ENCODE results near the gene DPM3.

The DPM3 gene

GRCh38 chr1:155174324-155175280, 34.3 kb upstream of the DPM3 start:
- H2AFZ ChIP-seq (ENCODE audit: low read length) = peak overlapping the region; percentile 83; the same call in 1 of the 2 replicates
- peaks cover 21% of the 10 kb centered on the region for H3K4me1 ChIP-seq (ENCODE audit: low read length)
- peak overlapping the region; percentile 82 for H3K4me2 ChIP-seq (ENCODE audit: low read depth, low read length)
- TF ChIP-seq EZH2 (optimal IDR thresholded peaks at IDR 0.05; ENCODE audit: low read depth, low read length) (no peak), CTCF (IDR thresholded peaks at IDR 0.05; ENCODE audit: low read length) (no peak), EZH2phosphoT487 (IDR thresholded peaks at IDR 0.05; ENCODE audit: low read length) (no peak)
- no peak overlapping the region for H3K27ac ChIP-seq (ENCODE audit: low read length)
- H3K79me2 ChIP-seq (ENCODE audit: low read length) = peaks cover 18% of the 10 kb centered on the region
- peak overlapping the region; percentile 3; the same call in 1 of the 2 replicates for H3K9ac ChIP-seq (ENCODE audit: low read length)
- DNase-seq = no peak
- H3K4me3 ChIP-seq (ENCODE audit: low read length) = peak overlapping the region; percentile 78
- no peaks in the 10 kb centered on the region for H3F3A ChIP-seq (ENCODE audit: insufficient read depth, low read length)
- no peaks in the 10 kb centered on the region for H4K20me1 ChIP-seq (ENCODE audit: insufficient read depth, low read length)
- H3K9me3 ChIP-seq (replicated peaks; ENCODE audit: insufficient read depth, low read length) = no peaks in the 10 kb centered on the region
- peaks cover 45% of the 10 kb centered on the region for H3K27me3 ChIP-seq (replicated peaks; ENCODE audit: insufficient read depth, low read length)
- H3K36me3 ChIP-seq (replicated peaks; ENCODE audit: insufficient read depth, low read length) = no peaks in the 10 kb centered on the region
- H3K9me2 ChIP-seq (replicated peaks; ENCODE audit: insufficient read depth, low read length) = no peaks in the 10 kb centered on the region

GRCh38 chr1:155173478-155174323, 33.4 kb upstream of the DPM3 start, which contains the start of gene TRIM46:
Gene TRIM46 (plus strand): TSS chr1:155173849. CDS start chr1:155173967, 118 bp downstream.
- H3K4me1 ChIP-seq (ENCODE audit: low read length) = peaks cover 21% of the 10 kb centered on the region
- peak within 1 kb of the TSS; percentile 83 for H2AFZ ChIP-seq (ENCODE audit: low read length)
- peak within 1 kb of the TSS; percentile 82 for H3K4me2 ChIP-seq (ENCODE audit: low read depth, low read length)
- H3K79me2 ChIP-seq (ENCODE audit: low read length) = peaks cover 18% of the 10 kb centered on the region
- peak within 1 kb of the TSS; percentile 30; the same call in 1 of the 2 replicates for H3K27ac ChIP-seq (ENCODE audit: low read length)
- H3K27me3 ChIP-seq (replicated peaks; ENCODE audit: insufficient read depth, low read length) = peaks cover 36% of the 10 kb centered on the region
- H4K20me1 ChIP-seq (ENCODE audit: insufficient read depth, low read length) = no peaks in the 10 kb centered on the region
- H3F3A ChIP-seq (ENCODE audit: insufficient read depth, low read length) = 0 out of 2 replicates have a peak, but pooled peaks cover 5% of the 10 kb centered on the region
- peak within 1 kb of the TSS; percentile 80 for H3K9ac ChIP-seq (ENCODE audit: low read length)
- no peaks in the 10 kb centered on the region for H3K9me3 ChIP-seq (replicated peaks; ENCODE audit: insufficient read depth, low read length)
- H3K9me2 ChIP-seq (replicated peaks; ENCODE audit: insufficient read depth, low read length) = no peaks in the 10 kb centered on the region
- DNase-seq = no peak
- peak within 1 kb of the TSS; percentile 78 for H3K4me3 ChIP-seq (ENCODE audit: low read length)
- 0 out of 2 replicates have a peak, but pooled peaks have one; percentile 2 for TF ChIP-seq CTCF (IDR thresholded peaks at IDR 0.05; ENCODE audit: low read length)
- TF ChIP-seq EZH2phosphoT487 (IDR thresholded peaks at IDR 0.05; ENCODE audit: low read length) = no peak
- peak; percentile 96 for TF ChIP-seq EZH2 (optimal IDR thresholded peaks at IDR 0.05; ENCODE audit: low read depth, low read length)
- H3K36me3 ChIP-seq (replicated peaks; ENCODE audit: insufficient read depth, low read length) = no peaks in the 10 kb centered on the region

GRCh38 chr1:155172732-155173477, 32.6 kb upstream of the DPM3 start, which contains the start of gene KRTCAP2:
Gene KRTCAP2 (minus strand): TSS chr1:155173304. CDS start chr1:155173224, 80 bp downstream.
- Histone ChIP-seq H3K4me2 (ENCODE audit: low read depth, low read length) (peak within 1 kb of the TSS; percentile 82), H3K36me3 (replicated peaks; ENCODE audit: insufficient read depth, low read length) (no peaks in the 10 kb centered on the region), H3K27me3 (replicated peaks; ENCODE audit: insufficient read depth, low read length) (peaks cover 31% of the 10 kb centered on the region), H3K4me3 (ENCODE audit: low read length) (peak within 1 kb of the TSS; percentile 78), H3K9me2 (replicated peaks; ENCODE audit: insufficient read depth, low read length) (no peaks in the 10 kb centered on the region), H2AFZ (ENCODE audit: low read length) (peak within 1 kb of the TSS; percentile 83), H3K79me2 (ENCODE audit: low read length) (peaks cover 18% of the 10 kb centered on the region), H4K20me1 (ENCODE audit: insufficient read depth, low read length) (no peaks in the 10 kb centered on the region), H3F3A (ENCODE audit: insufficient read depth, low read length) (0 out of 2 replicates have a peak, but pooled peaks cover 5% of the 10 kb centered on the region), H3K9ac (ENCODE audit: low read length) (peak within 1 kb of the TSS; percentile 80), H3K27ac (ENCODE audit: low read length) (peak within 1 kb of the TSS; percentile 30; the same call in 1 of the 2 replicates), H3K9me3 (replicated peaks; ENCODE audit: insufficient read depth, low read length) (no peaks in the 10 kb centered on the region), H3K4me1 (ENCODE audit: low read length) (peaks cover 21% of the 10 kb centered on the region)
- TF ChIP-seq EZH2phosphoT487 (IDR thresholded peaks at IDR 0.05; ENCODE audit: low read length) (no peak), CTCF (IDR thresholded peaks at IDR 0.05; ENCODE audit: low read length) (peak; percentile 99)
- peak; percentile 99 for DNase-seq
